Left ventricle myocardium inferior (tissue), 1 donor: Measurements from ENCODE around the gene PGAP6. TPM values are rescaled to one million over a fixed set of nuclear protein-coding genes. Genes with fewer than 3 reads are reported as not detected.
"Not testable (repeated sequence)": the region's sequence is repeated elsewhere in the genome, so short reads cannot be mapped to it uniquely, and the experiment has no call there.

ENCODE experiments used
- DNase-seq: peaks from one replicate; pipeline ENCODE4 v3.0.0-alpha.2; 2020
- H3K27ac ChIP-seq: fragments of 200-600 bp; replicated peaks from 2 replicates; pipeline ENCODE4 v1.8.0; 2021
- H3K27me3 ChIP-seq: fragments of 200-600 bp; 2 replicates; pipeline ENCODE4 v1.8.0; 2021; ENCODE audit warnings: low read depth
- H3K36me3 ChIP-seq: fragments of 200-600 bp; 2 replicates; pipeline ENCODE4 v1.8.0; 2021
- H3K4me1 ChIP-seq: fragments of 200-600 bp; 2 replicates; pipeline ENCODE4 v1.8.0; 2021
- H3K4me3 ChIP-seq: fragments of 200-600 bp; 2 replicates; pipeline ENCODE4 v1.8.0; 2021; ENCODE audit warnings: mild to moderate bottlenecking, moderate library complexity
- H3K9me3 ChIP-seq: fragments of 200-600 bp; replicated peaks from 2 replicates; pipeline ENCODE4 v1.8.0; 2021
- CTCF ChIP-seq: fragments of 200-600 bp; IDR thresholded peaks from 2 replicates; pipeline ENCODE4 v1.8.0; 2021; ENCODE audit warnings: antibody characterized with exemption, mild to moderate bottlenecking, borderline replicate concordance
- intact Hi-C: fragments of 100-400 bp; cut with micrococcal nuclease; formaldehyde crosslinking; loops from one replicate; pipeline ENCODE4 v1.11.0; 2022
- total RNA-seq: library from RNA; stranded (reverse); fragmentation: NEBNext Ultra II Directional; extraction: Animal tissue kit (Norgen Biotek cat#: 25700); gene quantifications from one replicate; pipeline ENCODE4 v1.2.1, GENCODE V29; 2021
- donor health status: DM: no; HTN: yes; CAD: no; lungs with severe emphysema.

PGAP6 gene
- total RNA-seq, 1 donor from 2014 or later: 30.4 TPM

DNA sequence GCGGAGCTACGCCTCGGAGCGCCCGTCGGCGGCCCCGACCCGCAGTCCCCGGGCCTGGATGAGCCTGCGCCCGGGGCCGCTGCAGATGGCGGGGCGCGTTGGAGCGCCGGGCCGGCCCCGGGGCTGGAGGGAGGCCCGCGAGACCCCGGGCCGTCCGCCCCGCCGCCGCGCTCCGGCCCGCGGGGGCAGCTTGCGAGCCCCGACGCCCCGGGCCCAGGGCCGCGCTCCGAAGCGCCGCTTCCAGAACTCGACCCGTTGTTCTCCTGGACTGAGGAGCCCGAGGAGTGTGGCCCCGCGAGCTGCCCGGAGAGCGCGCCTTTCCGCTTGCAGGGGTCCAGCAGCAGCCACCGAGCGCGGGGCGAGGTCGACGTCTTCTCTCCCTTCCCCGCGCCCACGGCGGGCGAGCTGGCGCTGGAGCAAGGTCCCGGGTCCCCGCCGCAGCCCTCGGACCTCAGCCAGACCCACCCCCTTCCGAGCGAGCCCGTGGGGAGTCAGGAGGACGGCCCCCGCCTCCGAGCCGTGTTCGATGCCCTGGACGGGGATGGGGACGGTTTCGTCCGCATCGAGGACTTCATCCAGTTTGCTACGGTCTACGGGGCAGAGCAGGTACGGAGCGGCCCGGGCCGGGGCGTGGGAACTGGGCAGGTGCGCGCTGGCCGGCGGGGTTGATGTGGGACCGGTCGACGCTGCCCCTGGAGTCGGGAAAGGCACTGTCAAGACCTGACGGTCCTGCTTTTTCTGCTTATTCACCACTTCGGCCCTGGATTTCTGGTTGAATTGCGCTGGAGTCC lies 44.5 kb upstream of the PGAP6 start:
- peaks cover 56% of the 10 kb centered on the region for H3K4me1 ChIP-seq

DNA sequence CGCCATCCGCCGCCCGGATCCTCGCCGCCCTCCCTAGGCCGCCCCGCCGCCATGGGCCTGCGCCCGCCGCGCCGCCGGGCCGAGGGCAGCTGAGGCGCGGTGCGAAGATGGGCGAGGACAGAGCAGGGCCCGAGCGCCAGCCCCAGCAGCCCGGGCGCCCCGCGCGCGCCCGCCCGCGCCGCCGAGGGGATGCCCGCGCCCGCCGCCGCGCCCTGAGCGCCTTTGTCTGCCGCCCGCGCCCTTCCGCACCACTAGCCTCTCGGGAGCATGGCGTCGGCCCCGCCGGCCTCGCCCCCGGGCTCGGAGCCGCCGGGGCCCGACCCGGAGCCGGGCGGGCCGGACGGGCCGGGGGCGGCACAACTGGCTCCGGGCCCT lies 43.9 kb upstream of the PGAP6 start:
- no peaks in the 10 kb centered on the region for H3K9me3 ChIP-seq
- TF ChIP-seq CTCF: no peak
- H3K27me3 ChIP-seq: no peaks in the 10 kb centered on the region
- peak overlapping the region; percentile 97 for H3K27ac ChIP-seq
- peak overlapping the region; percentile 76 for H3K4me3 ChIP-seq
- no peak for DNase-seq
- H3K4me1 ChIP-seq: peaks cover 56% of the 10 kb centered on the region
- peaks cover 4% of the 10 kb centered on the region for H3K36me3 ChIP-seq
- intact Hi-C loops: no loop called here

More for the DNA sequence above, 44.5 kb upstream of the PGAP6 start:
- intact Hi-C loops: no loop called here
- TF ChIP-seq CTCF: no peak
- no peaks in the 10 kb centered on the region for H3K27me3 ChIP-seq
- peak overlapping the region; percentile 76 for H3K4me3 ChIP-seq
- peaks cover 4% of the 10 kb centered on the region for H3K36me3 ChIP-seq
- DNase-seq: no peak
- no peaks in the 10 kb centered on the region for H3K9me3 ChIP-seq
- peak overlapping the region; percentile 97 for H3K27ac ChIP-seq

DNA sequence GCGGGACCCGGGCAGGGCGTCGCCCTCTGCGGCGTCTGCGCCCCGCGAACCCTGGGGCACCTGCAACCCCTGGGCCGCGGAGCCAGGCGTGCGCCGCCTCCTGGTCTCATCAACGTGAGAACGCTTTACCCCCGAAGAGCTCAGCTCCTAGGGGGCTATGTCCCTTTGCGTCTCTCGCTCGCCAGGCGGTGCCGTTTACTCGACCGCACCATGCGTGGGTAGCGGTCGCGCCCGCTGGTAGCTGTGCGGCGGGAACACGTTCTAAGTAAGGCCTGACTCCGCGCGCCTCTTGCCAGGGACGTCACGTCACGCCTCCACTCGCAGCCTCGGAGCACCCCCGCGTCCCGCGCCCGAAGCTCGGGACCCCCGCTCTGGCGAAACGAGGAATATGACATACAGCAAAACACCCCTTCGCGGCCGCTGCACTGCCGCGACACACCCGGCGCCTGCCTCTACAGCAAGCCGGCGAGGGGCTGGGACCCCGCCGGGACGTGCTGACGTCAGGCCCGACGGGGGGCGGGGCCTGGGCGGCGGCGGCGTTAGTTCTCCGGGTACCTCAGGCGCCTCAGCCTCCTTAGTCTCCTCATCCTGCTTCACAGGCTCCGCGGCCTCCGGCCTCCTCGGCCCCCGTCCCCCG lies 43.4 kb upstream of the PGAP6 start, which contains the start of gene RAB11FIP3:
Gene RAB11FIP3 (plus strand): TSS at position 568 of the 637 bp plus-strand sequence. CDS start 358 bp downstream, outside the sequence.
- H3K27me3 ChIP-seq: no peaks in the 10 kb centered on the region
- peaks cover 56% of the 10 kb centered on the region for H3K4me1 ChIP-seq
- no peaks in the 10 kb centered on the region for H3K9me3 ChIP-seq
- peak within 1 kb of the TSS; percentile 76 for H3K4me3 ChIP-seq
- peak within 1 kb of the TSS; percentile 97 for H3K27ac ChIP-seq
- peaks cover 4% of the 10 kb centered on the region for H3K36me3 ChIP-seq
- peak; percentile 34 for TF ChIP-seq CTCF
- peak; percentile 89 for DNase-seq
- intact Hi-C loops: no loop called here

GRCh38 chr16:424623-425081 lies 42.9 kb upstream of the PGAP6 start:
- Histone ChIP-seq H3K4me1 (peaks cover 52% of the 10 kb centered on the region), H3K27ac (peak overlapping the region; percentile 97), H3K9me3 (no peaks in the 10 kb centered on the region), H3K4me3 (peak overlapping the region; percentile 76), H3K27me3 (no peaks in the 10 kb centered on the region), H3K36me3 (peaks cover 4% of the 10 kb centered on the region)
- no peak for TF ChIP-seq CTCF
- intact Hi-C loops: no loop called here
- peak; percentile 55 for DNase-seq

GRCh38 chr16:424033-424622 lies 42.4 kb upstream of the PGAP6 start:
- H3K27me3 ChIP-seq: no peaks in the 10 kb centered on the region
- H3K27ac ChIP-seq: peak overlapping the region; percentile 97
- TF ChIP-seq CTCF: no peak
- H3K4me1 ChIP-seq: peaks cover 49% of the 10 kb centered on the region
- H3K4me3 ChIP-seq: peak overlapping the region; percentile 76
- H3K36me3 ChIP-seq: no peaks in the 10 kb centered on the region
- intact Hi-C loops: no loop called here
- no peaks in the 10 kb centered on the region for H3K9me3 ChIP-seq
- peak; percentile 46 for DNase-seq

- H3K9me3 ChIP-seq, H3K27ac ChIP-seq, H3K36me3 ChIP-seq, H3K27me3 ChIP-seq, DNase-seq, H3K4me3 ChIP-seq, intact Hi-C loops: not testable (repeated sequence)
- peaks cover 33% of the 10 kb centered on the region for H3K4me1 ChIP-seq
Measured at GRCh38 chr16:422179-422578, 40.4 kb upstream of the PGAP6 start.

- H3K4me1 ChIP-seq, H3K9me3 ChIP-seq, DNase-seq, intact Hi-C loops, H3K27me3 ChIP-seq, H3K27ac ChIP-seq, H3K4me3 ChIP-seq: not testable (repeated sequence)
- H3K36me3 ChIP-seq: peaks cover 18% of the 10 kb centered on the region
Measured at GRCh38 chr16:415170-415498, 33.4 kb upstream of the PGAP6 start.
